Measurements from ENCODE around the gene KIF18B.

Gene KIF18B

DNA sequence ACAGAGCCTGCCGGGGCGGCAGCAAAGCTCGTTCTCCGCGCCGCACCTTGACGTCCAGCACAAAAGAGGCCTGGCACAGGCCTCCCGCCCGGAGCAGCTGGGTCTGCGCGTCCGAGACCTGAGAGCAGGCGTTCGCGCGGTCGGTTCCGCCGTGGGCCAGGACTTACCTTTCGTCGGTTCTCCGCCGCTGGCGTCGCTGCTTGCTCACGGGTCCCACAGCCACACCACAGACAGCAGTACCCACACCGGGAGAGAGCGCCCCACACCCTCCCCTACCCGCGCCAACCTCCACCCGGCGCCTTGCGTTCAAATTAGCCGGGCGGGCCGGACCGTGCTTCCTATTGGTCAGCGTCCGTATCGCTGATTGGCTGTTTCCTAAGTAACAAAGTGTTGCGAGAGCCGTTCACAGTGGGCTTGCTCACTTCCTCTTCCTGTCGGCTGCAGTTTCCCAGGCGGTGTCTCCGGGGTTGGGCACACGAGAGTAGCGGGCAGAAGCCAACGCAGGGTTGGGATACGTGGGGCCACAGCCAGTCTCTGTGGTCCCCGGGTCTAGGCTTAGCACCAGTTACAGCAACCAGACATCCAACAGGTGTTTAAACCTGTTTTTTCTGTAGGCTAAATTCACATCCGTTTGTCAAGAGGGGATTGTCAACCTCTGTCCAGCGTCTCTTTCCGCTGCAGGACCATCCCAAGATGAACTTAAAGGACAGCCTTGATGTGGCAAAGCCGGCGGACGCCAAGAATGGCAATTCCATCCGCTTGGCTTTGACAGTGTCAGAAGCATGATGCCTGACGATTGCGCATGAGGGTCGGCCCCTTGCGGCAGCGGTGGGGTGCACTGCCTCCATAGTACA is at the start of gene KIF18B:
Gene KIF18B (minus strand): TSS at position 313 of the 854 bp plus-strand sequence. CDS start 11,429 bp downstream, outside the sequence.
- peak within 1 kb of the TSS; percentile 92 for H3K27ac Mint-ChIP-seq
- H3K4me1 Mint-ChIP-seq (ENCODE audit: low read depth): peaks cover 7% of the 10 kb centered on the region
- H3K9me3 Mint-ChIP-seq (ENCODE audit: low read depth): no peaks in the 10 kb centered on the region
- H3K27me3 Mint-ChIP-seq: no peaks in the 10 kb centered on the region
- H3K36me3 Mint-ChIP-seq: no peaks in the 10 kb centered on the region
- H3K4me3 Mint-ChIP-seq: peak within 1 kb of the TSS; percentile 95

- peaks cover 8% of the 10 kb centered on the region for H3K9me3 Mint-ChIP-seq (ENCODE audit: low read depth)
- H3K27me3 Mint-ChIP-seq: peaks cover 7% of the 10 kb centered on the region
- no peak overlapping the region for H3K27ac Mint-ChIP-seq
- no peaks in the 10 kb centered on the region for H3K4me1 Mint-ChIP-seq (ENCODE audit: low read depth)
- H3K36me3 Mint-ChIP-seq: peaks cover 3% of the 10 kb centered on the region
- H3K4me3 Mint-ChIP-seq: no peak overlapping the region
Measured at GRCh38 chr17:44996304-44996703, 48.7 kb upstream of the KIF18B start.

DNA sequence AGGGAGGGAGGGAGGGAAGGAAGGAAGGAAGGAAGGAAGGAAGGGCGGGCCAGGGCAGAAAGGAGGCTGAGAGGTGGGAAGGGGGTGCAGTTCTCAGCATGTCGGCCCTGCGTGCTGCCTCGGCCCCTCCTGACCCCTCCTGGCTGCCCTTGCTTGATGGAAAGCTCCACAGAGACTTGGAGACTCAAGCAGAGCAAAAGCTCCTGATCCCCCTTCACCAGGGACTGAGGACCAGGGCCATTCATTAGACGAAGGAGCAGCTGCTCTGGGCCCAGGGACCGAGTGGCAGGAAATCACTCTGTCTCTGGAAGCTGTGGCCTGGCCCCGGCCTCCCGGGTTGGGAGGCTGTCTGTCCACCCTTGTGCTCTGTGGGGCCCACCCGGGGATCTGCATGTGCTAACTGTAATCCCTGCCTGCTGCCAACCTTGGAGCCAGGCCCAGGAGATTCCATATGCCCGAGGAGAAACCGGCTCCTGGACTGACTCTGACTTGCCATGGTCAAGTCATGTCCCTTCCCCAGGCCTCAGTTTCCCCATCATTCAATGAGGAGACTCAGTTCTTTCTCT is 47.9 kb upstream of the KIF18B start:
- Mint-ChIP-seq H3K27me3 (peaks cover 7% of the 10 kb centered on the region), H3K36me3 (peaks cover 3% of the 10 kb centered on the region), H3K9me3 (ENCODE audit: low read depth) (peaks cover 8% of the 10 kb centered on the region), H3K4me1 (ENCODE audit: low read depth) (no peaks in the 10 kb centered on the region), H3K4me3 (no peak overlapping the region), H3K27ac (no peak overlapping the region)

DNA sequence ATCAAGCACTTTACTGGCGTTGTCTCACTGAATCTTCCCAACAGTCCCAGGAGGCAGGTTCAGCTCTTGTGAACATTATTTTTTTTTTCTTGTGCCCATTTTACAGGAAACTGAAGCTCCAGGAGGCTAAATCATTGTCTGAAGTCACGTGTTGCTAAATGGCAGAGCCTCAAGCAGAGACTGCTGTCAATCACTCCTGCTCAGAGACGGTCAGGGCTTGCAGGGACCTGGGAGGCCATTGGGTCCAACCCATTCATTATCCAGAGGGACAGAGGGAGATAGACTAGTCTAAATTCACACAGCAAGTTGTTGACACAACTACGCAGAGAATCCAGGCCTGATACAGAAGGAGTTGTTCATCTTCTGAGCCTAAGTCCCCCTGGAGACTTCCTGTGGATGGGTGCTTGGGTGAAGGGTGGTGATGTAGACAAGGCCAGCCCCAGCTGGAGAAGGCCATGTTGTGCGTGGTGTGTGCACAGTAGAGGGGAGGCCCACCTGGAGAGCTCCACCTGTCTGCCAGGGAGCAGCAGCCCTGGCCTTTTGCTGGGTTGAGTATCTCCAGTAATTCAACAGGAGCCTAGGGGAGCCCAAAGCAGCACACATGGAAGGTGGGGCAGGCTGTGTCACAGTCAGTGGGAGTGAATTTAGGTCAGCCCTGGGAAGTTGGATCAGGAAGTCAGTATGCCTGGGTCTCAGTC is 44.8 kb upstream of the KIF18B start:
- Mint-ChIP-seq H3K4me3 (no peak overlapping the region), H3K36me3 (no peaks in the 10 kb centered on the region), H3K27ac (no peak overlapping the region), H3K9me3 (ENCODE audit: low read depth) (no peaks in the 10 kb centered on the region), H3K4me1 (ENCODE audit: low read depth) (peaks cover 4% of the 10 kb centered on the region), H3K27me3 (peaks cover 7% of the 10 kb centered on the region)

- Mint-ChIP-seq H3K36me3 (no peaks in the 10 kb centered on the region), H3K9me3 (ENCODE audit: low read depth) (no peaks in the 10 kb centered on the region), H3K27me3 (peaks cover 9% of the 10 kb centered on the region), H3K27ac (no peak overlapping the region), H3K4me1 (ENCODE audit: low read depth) (peaks cover 6% of the 10 kb centered on the region), H3K4me3 (no peak overlapping the region)
Measured at GRCh38 chr17:44990994-44991393, 43.4 kb upstream of the KIF18B start.

GRCh38 chr17:44989552-44990138 is 42.1 kb upstream of the KIF18B start:
- peaks cover 9% of the 10 kb centered on the region for H3K27me3 Mint-ChIP-seq
- H3K27ac Mint-ChIP-seq: no peak overlapping the region
- H3K4me1 Mint-ChIP-seq (ENCODE audit: low read depth): peaks cover 6% of the 10 kb centered on the region
- H3K4me3 Mint-ChIP-seq: no peak overlapping the region
- no peaks in the 10 kb centered on the region for H3K36me3 Mint-ChIP-seq
- no peaks in the 10 kb centered on the region for H3K9me3 Mint-ChIP-seq (ENCODE audit: low read depth)

DNA sequence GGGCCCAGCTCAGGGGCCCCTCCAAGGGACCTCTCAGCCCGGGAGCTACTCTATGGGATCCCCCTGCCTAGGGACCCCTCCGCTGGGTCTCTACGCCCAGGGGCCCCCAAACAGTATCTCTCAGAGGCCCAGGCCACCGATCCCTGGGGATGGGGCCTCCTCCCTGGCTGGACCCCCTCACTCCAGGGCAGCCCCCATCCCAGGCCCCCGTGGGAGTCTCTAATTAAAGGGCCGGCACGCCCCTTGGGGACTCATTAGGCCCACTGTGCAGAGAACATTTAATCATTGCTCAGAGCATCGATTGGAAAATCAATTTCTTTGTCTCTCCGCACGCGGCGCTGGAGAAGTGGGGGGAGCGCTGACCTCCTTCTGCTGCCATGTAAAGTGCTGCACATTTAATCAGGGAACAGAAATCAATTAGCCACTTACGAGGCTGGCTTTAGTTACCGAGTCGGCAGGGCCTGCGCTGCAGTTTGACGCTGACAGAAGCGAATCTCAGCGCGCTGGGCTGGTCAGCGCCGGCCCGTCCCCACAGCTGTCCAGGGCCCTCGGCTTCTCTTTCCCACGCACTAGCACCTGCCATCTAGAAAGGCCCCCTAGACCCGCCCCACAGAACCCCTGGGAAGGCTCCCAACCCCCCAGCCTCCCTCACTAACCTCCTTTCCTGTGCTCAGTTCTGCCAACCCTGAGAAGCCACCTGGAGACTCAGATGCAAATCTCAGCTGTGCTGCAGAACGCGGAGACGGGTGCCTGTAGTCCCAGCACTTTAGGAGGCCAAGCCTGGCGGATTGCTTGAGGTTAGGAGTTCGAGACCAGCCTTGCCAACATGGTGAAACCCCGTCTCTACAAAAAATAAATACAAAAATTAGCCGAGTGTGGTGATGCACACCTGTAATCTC is 40.7 kb upstream of the KIF18B start:
- H3K4me1 Mint-ChIP-seq (ENCODE audit: low read depth): peaks cover 6% of the 10 kb centered on the region
- H3K36me3 Mint-ChIP-seq: no peaks in the 10 kb centered on the region
- H3K4me3 Mint-ChIP-seq: no peak overlapping the region
- no peaks in the 10 kb centered on the region for H3K9me3 Mint-ChIP-seq (ENCODE audit: low read depth)
- H3K27me3 Mint-ChIP-seq: peaks cover 5% of the 10 kb centered on the region
- no peak overlapping the region for H3K27ac Mint-ChIP-seq

DNA sequence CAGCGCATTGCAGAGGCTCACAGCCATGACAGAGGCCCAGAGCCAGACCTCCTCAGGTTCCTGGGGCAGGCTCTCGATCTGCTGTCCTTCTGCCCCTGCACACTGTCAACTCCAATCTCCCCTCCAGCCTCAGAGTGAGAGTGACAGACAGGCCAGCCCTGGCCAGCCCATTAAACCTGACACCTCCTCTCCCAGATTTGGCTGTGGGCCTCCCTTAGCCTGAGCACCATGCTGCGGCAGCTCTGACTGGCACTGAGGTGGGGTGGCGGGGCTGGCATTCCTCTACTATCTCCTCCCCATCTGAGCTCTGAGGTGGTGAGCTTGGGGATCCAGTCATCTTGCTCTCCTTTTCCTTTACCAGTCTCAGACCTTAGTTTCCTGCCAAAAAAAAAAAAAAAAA is 36.0 kb upstream of the KIF18B start:
- Mint-ChIP-seq H3K4me1 (ENCODE audit: low read depth) (peaks cover 6% of the 10 kb centered on the region), H3K27me3 (peaks cover 15% of the 10 kb centered on the region), H3K4me3 (no peak overlapping the region), H3K9me3 (ENCODE audit: low read depth) (no peaks in the 10 kb centered on the region), H3K27ac (no peak overlapping the region), H3K36me3 (no peaks in the 10 kb centered on the region)

- Mint-ChIP-seq H3K36me3 (no peaks in the 10 kb centered on the region), H3K27ac (no peak overlapping the region), H3K4me3 (no peak overlapping the region), H3K27me3 (peaks cover 13% of the 10 kb centered on the region), H3K9me3 (ENCODE audit: low read depth) (no peaks in the 10 kb centered on the region), H3K4me1 (ENCODE audit: low read depth) (peaks cover 1% of the 10 kb centered on the region)
Measured at GRCh38 chr17:44982113-44982702, 34.6 kb upstream of the KIF18B start.

GRCh38 chr17:44981221-44981968 is 33.8 kb upstream of the KIF18B start:
- Mint-ChIP-seq H3K27ac (no peak overlapping the region), H3K9me3 (ENCODE audit: low read depth) (no peaks in the 10 kb centered on the region), H3K27me3 (peaks cover 12% of the 10 kb centered on the region)

GRCh38 chr17:44979426-44979995 is 31.9 kb upstream of the KIF18B start:
- H3K9me3 Mint-ChIP-seq (ENCODE audit: low read depth): no peaks in the 10 kb centered on the region
- no peak overlapping the region for H3K27ac Mint-ChIP-seq
- peaks cover 12% of the 10 kb centered on the region for H3K27me3 Mint-ChIP-seq
- no peaks in the 10 kb centered on the region for H3K36me3 Mint-ChIP-seq
- no peaks in the 10 kb centered on the region for H3K4me1 Mint-ChIP-seq (ENCODE audit: low read depth)
- H3K4me3 Mint-ChIP-seq: no peak overlapping the region

More at GRCh38 chr17:44981221-44981968, 33.8 kb upstream of the KIF18B start:
- no peak overlapping the region for H3K4me3 Mint-ChIP-seq
- H3K36me3 Mint-ChIP-seq: no peaks in the 10 kb centered on the region
- H3K4me1 Mint-ChIP-seq (ENCODE audit: low read depth): no peaks in the 10 kb centered on the region

- H3K4me1 Mint-ChIP-seq (ENCODE audit: low read depth): no peaks in the 10 kb centered on the region
- no peak overlapping the region for H3K4me3 Mint-ChIP-seq
Measured at GRCh38 chr17:44978807-44979206, 31.2 kb upstream of the KIF18B start.

More at GRCh38 chr17:44978807-44979206, 31.2 kb upstream of the KIF18B start:
- Mint-ChIP-seq H3K27me3 (peaks cover 12% of the 10 kb centered on the region), H3K36me3 (no peaks in the 10 kb centered on the region), H3K9me3 (ENCODE audit: low read depth) (no peaks in the 10 kb centered on the region), H3K27ac (no peak overlapping the region)
